ENCODE results near the gene NT5M.

GRCh38 chr17:17348872-17349723 lies 45.9 kb downstream of the NT5M start:
- TF ChIP-seq POU6F1 (CRISPR knock-in tag; IDR thresholded peaks at IDR 0.05; ENCODE audit: borderline replicate concordance, low read depth) (no peak), ESRRG (CRISPR knock-in tag; IDR thresholded peaks at IDR 0.05) (no peak), RARB (CRISPR knock-in tag; IDR thresholded peaks at IDR 0.05) (no peak), PATZ1 (CRISPR knock-in tag; IDR thresholded peaks at IDR 0.05; ENCODE audit: borderline replicate concordance) (no peak), ISL1 (CRISPR knock-in tag; IDR thresholded peaks at IDR 0.05) (no peak), SNAI2 (CRISPR knock-in tag; IDR thresholded peaks at IDR 0.05) (no peak), ZNF70 (CRISPR knock-in tag; IDR thresholded peaks at IDR 0.05) (no peak), CSDC2 (CRISPR knock-in tag; IDR thresholded peaks at IDR 0.05) (no peak), TOX (CRISPR knock-in tag; IDR thresholded peaks at IDR 0.05; ENCODE audit: borderline replicate concordance) (no peak), BACH2 (CRISPR knock-in tag; IDR thresholded peaks at IDR 0.05; ENCODE audit: borderline replicate concordance) (no peak), PPARA (CRISPR knock-in tag; IDR thresholded peaks at IDR 0.05; ENCODE audit: borderline replicate concordance) (no peak), ZNF565 (CRISPR knock-in tag; conservative IDR thresholded peaks at IDR 0.05; ENCODE audit: low read depth) (no peak), TSHZ2 (CRISPR knock-in tag; IDR thresholded peaks at IDR 0.05) (no peak), ARNTL (CRISPR knock-in tag; IDR thresholded peaks at IDR 0.05; ENCODE audit: borderline replicate concordance, low read depth) (no peak)

All from SK-N-SH treated with all-trans-retinoic acid at 6 μM for 48 hours (cell line).